Stimulated activated naive CD8-positive, alpha-beta T cell treated with anti-CD3 and anti-CD28 coated beads, Interleukin-15, Interleukin-2, amounts not matched to agents 100 ng/mL and 50 ng/mL, for 24 hours (primary cell): ENCODE results near the gene CCNE1.
A peak's percentile ranks its signal among the peaks of the same experiment; 100 is the strongest.

Source experiments
- H3K27ac Mint-ChIP-seq: one replicate; pipeline ENCODE4 v1.8.0; 2021; ENCODE audit warnings: mild to moderate bottlenecking, mixed read lengths
- H3K27me3 Mint-ChIP-seq: one replicate; pipeline ENCODE4 v1.8.0; 2021; ENCODE audit warnings: mixed read lengths
- H3K36me3 Mint-ChIP-seq: one replicate; pipeline ENCODE4 v1.8.0; 2021; ENCODE audit warnings: low read depth, mixed read lengths
- H3K4me1 Mint-ChIP-seq: one replicate; pipeline ENCODE4 v1.8.0; 2021; ENCODE audit warnings: low read depth, mixed read lengths
- H3K4me3 Mint-ChIP-seq: one replicate; pipeline ENCODE4 v1.8.0; 2021; ENCODE audit warnings: mild to moderate bottlenecking, mixed read lengths
- H3K9me3 Mint-ChIP-seq: one replicate; pipeline ENCODE4 v1.8.0; 2021; ENCODE audit warnings: mixed read lengths

Gene CCNE1

GRCh38 chr19:29841559-29842367 lies 30.0 kb downstream of the CCNE1 start:
- H3K27me3 Mint-ChIP-seq, result peaks cover 6% of the 10 kb centered on the region

GRCh38 chr19:29842471-29843179 lies 30.8 kb downstream of the CCNE1 start:
- no peaks in the 10 kb centered on the region for H3K9me3 Mint-ChIP-seq
- peaks cover 6% of the 10 kb centered on the region for H3K27me3 Mint-ChIP-seq
- no peak overlapping the region for H3K27ac Mint-ChIP-seq
- no peak overlapping the region for H3K4me3 Mint-ChIP-seq
- no peaks in the 10 kb centered on the region for H3K36me3 Mint-ChIP-seq
- H3K4me1 Mint-ChIP-seq, result peaks cover 22% of the 10 kb centered on the region

More at GRCh38 chr19:29841559-29842367, 30.0 kb downstream of the CCNE1 start:
- H3K9me3 Mint-ChIP-seq, result no peaks in the 10 kb centered on the region
- no peaks in the 10 kb centered on the region for H3K36me3 Mint-ChIP-seq
- H3K4me1 Mint-ChIP-seq, result peaks cover 30% of the 10 kb centered on the region
- no peak overlapping the region for H3K4me3 Mint-ChIP-seq
- H3K27ac Mint-ChIP-seq, result no peak overlapping the region

GRCh38 chr19:29843180-29844051 lies 31.6 kb downstream of the CCNE1 start:
- no peaks in the 10 kb centered on the region for H3K36me3 Mint-ChIP-seq
- peaks cover 15% of the 10 kb centered on the region for H3K4me1 Mint-ChIP-seq
- H3K27me3 Mint-ChIP-seq, result peaks cover 6% of the 10 kb centered on the region
- H3K4me3 Mint-ChIP-seq, result peak overlapping the region; percentile 73
- H3K27ac Mint-ChIP-seq, result no peak overlapping the region
- no peaks in the 10 kb centered on the region for H3K9me3 Mint-ChIP-seq

- peak overlapping the region; percentile 80 for H3K27ac Mint-ChIP-seq
- peaks cover 6% of the 10 kb centered on the region for H3K27me3 Mint-ChIP-seq
- peaks cover 15% of the 10 kb centered on the region for H3K4me1 Mint-ChIP-seq
- no peaks in the 10 kb centered on the region for H3K9me3 Mint-ChIP-seq
- H3K4me3 Mint-ChIP-seq, result peak overlapping the region; percentile 84
- no peaks in the 10 kb centered on the region for H3K36me3 Mint-ChIP-seq
These were observed 33.2 kb downstream of the CCNE1 start for GRCh38 chr19:29844891-29845573.

- Mint-ChIP-seq H3K36me3 (no peaks in the 10 kb centered on the region), H3K27me3 (peaks cover 4% of the 10 kb centered on the region), H3K9me3 (no peaks in the 10 kb centered on the region), H3K4me1 (peaks cover 15% of the 10 kb centered on the region), H3K4me3 (peak overlapping the region; percentile 84), H3K27ac (peak overlapping the region; percentile 80)
These were observed 33.9 kb downstream of the CCNE1 start for GRCh38 chr19:29845574-29846176.

- Mint-ChIP-seq H3K4me1 (peaks cover 36% of the 10 kb centered on the region), H3K27ac (no peak overlapping the region), H3K4me3 (no peak overlapping the region), H3K9me3 (no peaks in the 10 kb centered on the region), H3K27me3 (peaks cover 3% of the 10 kb centered on the region), H3K36me3 (no peaks in the 10 kb centered on the region)
These were observed 37.4 kb downstream of the CCNE1 start for GRCh38 chr19:29849208-29849607.

- Mint-ChIP-seq H3K27ac (no peak overlapping the region), H3K4me3 (no peak overlapping the region), H3K27me3 (peaks cover 7% of the 10 kb centered on the region), H3K36me3 (no peaks in the 10 kb centered on the region), H3K9me3 (no peaks in the 10 kb centered on the region), H3K4me1 (peaks cover 32% of the 10 kb centered on the region)
These were observed 38.7 kb downstream of the CCNE1 start for GRCh38 chr19:29850482-29850881.

GRCh38 chr19:29851769-29852521 lies 40.2 kb downstream of the CCNE1 start:
- H3K9me3 Mint-ChIP-seq, result no peaks in the 10 kb centered on the region
- peaks cover 25% of the 10 kb centered on the region for H3K4me1 Mint-ChIP-seq
- H3K27me3 Mint-ChIP-seq, result peaks cover 7% of the 10 kb centered on the region
- peak overlapping the region; percentile 23 for H3K27ac Mint-ChIP-seq
- H3K4me3 Mint-ChIP-seq, result no peak overlapping the region
- no peaks in the 10 kb centered on the region for H3K36me3 Mint-ChIP-seq

- no peaks in the 10 kb centered on the region for H3K36me3 Mint-ChIP-seq
- H3K27ac Mint-ChIP-seq, result no peak overlapping the region
- H3K4me3 Mint-ChIP-seq, result no peak overlapping the region
- peaks cover 7% of the 10 kb centered on the region for H3K27me3 Mint-ChIP-seq
- peaks cover 25% of the 10 kb centered on the region for H3K4me1 Mint-ChIP-seq
- no peaks in the 10 kb centered on the region for H3K9me3 Mint-ChIP-seq
These were observed 42.2 kb downstream of the CCNE1 start for GRCh38 chr19:29854033-29854432.

GRCh38 chr19:29855087-29855486 lies 43.3 kb downstream of the CCNE1 start:
- H3K27me3 Mint-ChIP-seq, result peaks cover 7% of the 10 kb centered on the region
- H3K27ac Mint-ChIP-seq, result no peak overlapping the region
- H3K9me3 Mint-ChIP-seq, result no peaks in the 10 kb centered on the region
- no peak overlapping the region for H3K4me3 Mint-ChIP-seq
- H3K36me3 Mint-ChIP-seq, result no peaks in the 10 kb centered on the region
- peaks cover 25% of the 10 kb centered on the region for H3K4me1 Mint-ChIP-seq

GRCh38 chr19:29855741-29856500 lies 44.1 kb downstream of the CCNE1 start:
- Mint-ChIP-seq H3K27me3 (peaks cover 7% of the 10 kb centered on the region), H3K36me3 (no peaks in the 10 kb centered on the region), H3K27ac (no peak overlapping the region), H3K4me1 (peaks cover 25% of the 10 kb centered on the region), H3K9me3 (no peaks in the 10 kb centered on the region), H3K4me3 (no peak overlapping the region)

GRCh38 chr19:29858000-29858596 lies 46.3 kb downstream of the CCNE1 start:
- no peak overlapping the region for H3K4me3 Mint-ChIP-seq
- no peak overlapping the region for H3K27ac Mint-ChIP-seq
- peaks cover 13% of the 10 kb centered on the region for H3K27me3 Mint-ChIP-seq
- peaks cover 4% of the 10 kb centered on the region for H3K4me1 Mint-ChIP-seq
- no peaks in the 10 kb centered on the region for H3K36me3 Mint-ChIP-seq
- H3K9me3 Mint-ChIP-seq, result no peaks in the 10 kb centered on the region

GRCh38 chr19:29858621-29859020 lies 46.8 kb downstream of the CCNE1 start:
- H3K4me1 Mint-ChIP-seq, result peaks cover 3% of the 10 kb centered on the region
- H3K4me3 Mint-ChIP-seq, result no peak overlapping the region
- H3K27ac Mint-ChIP-seq, result no peak overlapping the region
- peaks cover 13% of the 10 kb centered on the region for H3K27me3 Mint-ChIP-seq
- H3K9me3 Mint-ChIP-seq, result no peaks in the 10 kb centered on the region
- H3K36me3 Mint-ChIP-seq, result no peaks in the 10 kb centered on the region
